Activated CD4-positive, CD25-positive, alpha-beta regulatory T cell treated with anti-CD3 and anti-CD28 coated beads, Interleukin-2, amount 50 U/mL, for 24 hours (primary cell): ENCODE data around the gene LDAH.
"Not testable (repeated sequence)": the region's sequence is repeated elsewhere in the genome, so short reads cannot be mapped to it uniquely, and the experiment has no call there.

Source experiments
- ATAC-seq, 2 donors: fragments of 150-1000 bp; cut with Tn5 transposase; one replicate each; pipeline ENCODE4 v1.10.0; 2021; ENCODE audit warnings: mild to moderate bottlenecking in 1 of 2, moderate library complexity in 1 of 2

LDAH gene

DNA sequence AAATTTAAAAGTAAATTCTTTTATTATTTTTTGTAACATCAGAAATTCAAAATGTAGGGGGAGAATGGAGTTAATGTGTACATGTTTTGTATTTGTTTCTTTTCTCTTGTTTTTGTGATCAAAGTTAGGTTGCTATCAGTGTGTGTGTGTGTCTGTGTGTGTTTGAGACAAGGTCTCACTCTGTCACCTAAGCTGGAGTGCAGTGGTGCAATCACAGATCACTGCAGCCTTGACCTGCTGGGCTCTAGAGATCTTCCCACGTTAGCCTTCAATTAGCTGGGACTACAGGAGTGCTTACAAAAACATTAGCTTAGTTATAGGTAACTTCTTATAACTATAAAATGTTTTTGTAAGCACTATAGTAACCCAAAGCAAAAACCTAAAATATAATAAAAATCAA lies 105.3 kb downstream of the LDAH start:
- no peak for ATAC-seq

DNA sequence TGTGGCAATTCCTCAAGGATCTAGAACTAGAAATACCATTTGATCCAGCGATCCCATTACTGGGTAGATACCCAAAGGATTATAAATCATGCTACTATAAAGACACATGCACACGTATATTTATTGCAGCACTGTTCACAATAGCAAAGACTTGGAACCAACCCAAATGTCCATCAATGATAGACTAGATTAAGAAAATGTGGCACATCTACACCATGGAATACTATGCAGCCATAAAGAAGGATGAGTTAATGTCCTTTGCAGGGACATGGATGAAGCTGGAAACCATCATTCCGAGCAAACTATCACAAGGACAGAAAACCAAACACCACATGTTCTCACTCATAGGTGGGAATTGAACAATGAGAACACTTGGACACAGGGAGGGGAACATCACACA lies 106.7 kb downstream of the LDAH start:
- ATAC-seq: not testable (repeated sequence)

DNA sequence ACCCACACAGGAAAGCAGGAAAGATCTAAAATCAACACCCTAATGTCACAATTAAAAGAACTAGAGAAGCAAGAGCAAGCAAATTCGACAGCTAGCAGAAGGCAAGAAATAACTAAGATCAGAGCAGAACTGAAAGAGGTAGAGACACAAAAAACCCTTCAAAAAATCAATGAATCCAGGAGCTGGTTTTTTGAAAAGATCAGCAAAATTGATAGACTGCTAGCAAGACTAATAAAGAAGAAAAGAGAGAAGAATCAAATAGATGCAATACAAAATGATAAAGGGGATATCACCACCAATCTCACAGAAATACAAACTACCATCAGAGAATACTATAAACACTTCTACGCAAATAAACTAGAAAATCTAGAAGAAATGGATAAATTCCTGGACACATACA lies 108.5 kb downstream of the LDAH start:
- ATAC-seq: not testable (repeated sequence)

DNA sequence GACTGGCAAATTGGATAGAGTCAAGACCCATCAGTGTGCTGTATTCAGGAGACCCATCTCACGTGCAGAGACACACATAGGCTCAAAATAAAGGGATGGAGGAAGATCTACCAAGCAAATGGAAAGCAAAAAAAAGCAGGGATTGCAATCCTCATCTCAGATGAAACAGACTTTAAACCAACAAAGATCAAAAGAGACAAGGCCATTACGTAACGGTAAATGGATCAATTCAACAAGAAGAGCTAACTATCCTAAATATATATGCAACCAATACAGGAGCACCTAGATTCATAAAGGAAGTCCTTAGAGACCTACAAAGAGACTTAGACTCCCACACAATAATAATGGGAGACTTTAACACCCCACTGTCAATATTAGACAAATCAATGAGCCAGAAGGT lies 109.3 kb downstream of the LDAH start:
- ATAC-seq: not testable (repeated sequence)

DNA sequence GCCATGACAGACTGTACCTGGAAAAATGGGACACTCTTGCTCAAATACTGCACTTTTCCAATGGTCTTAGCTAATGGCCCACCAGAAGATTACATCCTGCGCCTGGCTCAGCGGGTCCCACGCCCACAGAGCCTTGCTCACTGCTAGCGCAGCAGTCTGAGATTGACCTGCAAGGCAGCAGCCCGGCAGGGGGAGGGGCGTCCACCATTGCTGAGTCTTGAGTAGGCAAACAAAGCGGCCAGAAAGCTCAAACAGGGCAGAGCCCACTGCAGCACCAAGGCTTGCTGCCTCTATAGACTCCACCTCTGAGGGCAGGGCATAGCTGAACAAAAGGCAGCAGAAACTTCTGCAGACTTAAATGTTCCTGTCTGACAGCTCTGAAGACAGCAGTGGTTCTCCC lies 111.3 kb downstream of the LDAH start:
- ATAC-seq: not testable (repeated sequence)

DNA sequence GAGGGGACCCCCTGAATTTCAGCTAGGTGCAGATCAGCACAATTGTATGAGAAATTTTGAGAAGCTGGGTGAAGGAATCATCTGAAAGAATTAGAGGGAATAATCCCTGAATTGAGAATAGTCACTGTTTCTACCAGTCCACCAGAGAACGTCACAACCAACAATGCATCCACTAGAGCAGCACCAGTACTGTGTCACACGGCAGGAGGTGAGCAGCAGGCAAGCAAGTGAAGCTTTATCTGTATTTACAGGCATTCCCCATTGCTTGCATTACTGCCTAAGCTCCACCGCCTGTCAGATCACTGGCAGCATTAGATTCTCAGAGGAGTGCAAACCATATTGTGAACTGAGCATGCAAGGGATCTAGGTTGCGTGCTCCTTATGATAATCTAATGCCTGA lies 115.3 kb downstream of the LDAH start:
- no peak for ATAC-seq

DNA sequence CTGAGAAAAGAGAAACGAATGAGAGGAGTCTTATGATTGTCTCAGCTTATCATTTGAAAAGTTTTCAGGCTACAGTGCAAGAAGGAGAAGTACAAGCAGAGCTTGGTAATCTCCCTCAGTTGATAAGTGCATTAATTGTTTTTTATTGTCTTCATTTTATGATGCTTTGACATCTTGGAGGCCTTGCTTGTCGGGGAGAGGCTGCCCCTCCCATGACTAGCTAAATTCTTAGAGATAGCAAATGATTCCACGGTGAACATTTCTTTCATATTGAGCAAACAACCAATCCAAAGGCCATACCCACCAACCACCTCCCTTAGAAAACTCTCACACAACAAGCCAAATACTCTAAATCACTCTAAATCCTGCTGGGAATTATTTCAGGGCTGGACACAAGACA lies 116.1 kb downstream of the LDAH start:
- no peak for ATAC-seq

DNA sequence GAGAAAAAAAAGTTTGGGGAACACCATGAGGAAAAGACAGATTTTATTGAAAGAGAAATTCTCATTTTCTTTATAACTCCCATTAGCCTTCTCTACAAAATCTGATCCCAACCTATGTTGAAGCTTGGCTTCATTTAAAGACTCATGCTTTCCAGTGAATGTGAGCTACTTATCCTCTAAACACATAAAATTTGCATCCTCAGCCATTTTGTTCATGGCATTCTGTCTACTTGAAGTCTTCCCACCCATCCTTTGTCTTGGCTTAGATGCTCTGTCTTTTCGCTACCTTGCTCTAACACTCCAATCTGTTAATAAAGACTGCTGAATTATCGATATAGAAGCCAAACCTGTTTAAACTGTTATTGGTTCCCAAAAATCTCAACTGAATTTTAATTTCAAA lies 116.7 kb downstream of the LDAH start:
- no peak for ATAC-seq

DNA sequence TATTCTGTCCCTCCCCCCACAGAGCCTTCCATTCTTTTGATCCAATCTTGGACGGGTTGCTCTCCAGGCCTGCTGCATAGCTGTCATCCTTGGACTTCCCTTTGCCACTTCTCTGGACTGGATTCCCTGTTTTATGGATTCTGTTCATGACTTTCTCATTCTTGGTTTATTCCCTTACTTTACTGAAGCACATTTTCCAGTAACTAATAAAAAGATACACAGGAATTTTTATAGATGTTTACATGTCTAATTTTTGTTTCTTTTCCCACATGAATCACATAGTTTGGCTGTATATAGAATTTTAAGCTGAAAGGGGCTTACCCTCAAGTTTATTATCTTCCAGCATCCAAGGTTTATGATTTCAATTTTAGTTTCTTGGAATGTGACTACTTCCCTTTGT lies 118.0 kb downstream of the LDAH start:
- ATAC-seq: no peak

DNA sequence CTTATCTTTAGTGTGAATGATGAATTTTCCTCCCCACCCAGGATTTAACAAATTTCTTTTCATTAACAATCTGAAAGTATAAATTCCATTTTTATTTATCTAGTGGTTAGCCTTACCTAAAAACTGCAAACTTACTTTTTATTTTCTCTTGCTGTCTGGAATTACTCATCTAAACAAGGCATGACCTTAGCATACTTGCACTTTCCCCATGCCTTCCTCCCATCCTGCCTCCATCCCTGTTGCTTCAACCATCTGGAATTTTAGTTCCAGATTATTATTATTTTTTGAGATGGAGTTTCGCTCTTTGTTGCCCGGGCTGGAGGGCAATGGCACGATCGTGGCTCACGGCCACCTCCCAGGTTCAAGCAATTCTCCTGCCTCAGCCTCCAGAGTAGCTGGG lies 120.3 kb downstream of the LDAH start:
- ATAC-seq: no peak

DNA sequence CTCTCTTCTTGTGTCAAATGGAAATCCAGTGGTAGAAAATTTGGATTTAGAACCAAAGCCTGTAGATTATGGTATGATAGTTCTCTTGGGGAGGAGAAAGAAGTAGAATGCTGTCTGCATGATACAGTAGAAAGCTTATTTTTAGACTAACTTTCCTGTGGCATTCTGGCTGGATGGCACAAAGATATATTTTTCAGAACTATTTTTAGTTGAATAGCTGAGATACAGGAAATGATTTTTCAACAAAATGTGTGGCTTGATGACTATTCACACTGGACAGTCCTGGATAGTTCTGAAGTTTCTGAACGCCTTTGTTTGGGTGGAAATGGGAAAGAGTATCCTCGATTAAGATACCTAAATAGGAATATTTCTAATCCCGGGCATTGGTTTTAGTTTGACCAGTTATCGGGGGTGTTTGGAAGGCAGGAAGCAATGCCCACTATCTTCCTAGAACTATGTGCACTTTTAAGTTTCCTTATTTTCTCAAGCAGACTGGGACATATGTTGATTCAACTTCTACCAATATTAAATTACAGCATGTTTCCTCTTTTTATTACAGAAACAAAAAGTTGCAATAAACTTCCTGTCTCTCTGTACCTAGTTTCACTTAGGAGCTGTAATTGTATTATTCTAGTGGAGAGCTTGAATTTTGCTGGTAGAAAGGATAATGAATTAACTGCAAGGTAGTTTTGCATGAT lies 123.8 kb downstream of the LDAH start:
- no peak for ATAC-seq

DNA sequence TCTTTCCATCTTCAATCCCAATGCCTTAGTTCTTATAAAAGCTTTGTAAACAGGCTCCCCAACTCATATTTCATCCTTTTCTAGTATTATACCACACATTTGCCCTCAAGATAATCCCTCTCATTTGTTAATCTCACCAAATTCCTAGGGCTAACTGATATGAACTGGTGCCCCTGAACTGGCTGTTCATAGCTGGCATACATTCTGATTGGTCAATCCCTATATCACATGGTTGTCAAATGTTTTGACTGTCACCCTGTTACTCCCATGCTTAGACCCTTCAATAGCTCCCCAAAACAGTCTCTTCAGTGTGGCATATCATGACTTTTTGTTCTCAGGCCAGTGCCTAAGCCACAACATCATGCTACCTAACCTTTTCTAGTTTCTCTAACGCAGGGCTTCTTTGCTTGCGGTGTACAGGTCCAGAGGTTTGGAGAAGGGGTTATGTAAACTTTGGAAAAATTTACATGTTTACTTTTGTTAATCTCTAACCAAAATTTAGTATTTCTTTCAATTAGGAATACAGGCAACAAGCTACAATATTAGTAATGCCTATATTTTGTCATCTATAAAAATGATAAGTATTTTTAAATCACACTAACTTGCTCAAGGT lies 125.5 kb downstream of the LDAH start:
- ATAC-seq: no peak

DNA sequence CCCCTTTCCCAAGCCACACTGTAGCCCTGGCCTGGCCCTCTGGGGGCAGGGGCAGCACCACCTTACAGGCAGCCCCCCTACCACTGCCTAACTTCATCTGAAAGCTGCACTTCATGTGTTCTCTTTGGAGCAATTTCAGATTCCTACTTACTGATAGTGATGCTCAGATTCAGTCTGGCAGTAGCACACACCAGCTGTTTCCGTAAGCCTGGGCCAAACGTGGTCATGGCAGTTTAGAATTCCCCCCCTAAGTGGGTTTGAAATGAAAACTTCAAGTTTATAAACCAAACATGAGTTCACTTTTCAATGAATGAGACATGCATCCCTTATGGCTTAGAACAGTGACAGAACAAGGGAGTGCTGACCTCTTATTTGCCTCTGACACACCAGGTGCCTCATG lies 126.5 kb downstream of the LDAH start:
- ATAC-seq: no peak

DNA sequence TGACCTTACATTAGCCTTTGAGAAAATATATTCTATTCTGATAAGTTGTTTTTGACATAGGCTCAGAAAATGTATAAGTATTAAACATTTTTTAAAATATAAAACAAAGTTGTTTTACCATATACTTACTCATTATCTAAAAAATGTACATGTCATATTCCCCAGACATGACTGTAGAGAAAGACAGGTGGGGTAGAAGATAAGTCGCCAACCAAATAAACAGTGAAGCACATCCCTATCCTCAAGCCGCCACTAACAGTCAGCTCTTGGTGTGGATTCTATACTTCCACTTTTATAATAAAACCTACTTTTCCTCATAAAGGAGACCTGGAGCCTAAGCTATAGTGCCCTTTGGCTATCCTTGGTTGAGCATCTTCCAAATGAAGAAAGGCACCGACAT lies 129.6 kb downstream of the LDAH start:
- ATAC-seq: no peak

DNA sequence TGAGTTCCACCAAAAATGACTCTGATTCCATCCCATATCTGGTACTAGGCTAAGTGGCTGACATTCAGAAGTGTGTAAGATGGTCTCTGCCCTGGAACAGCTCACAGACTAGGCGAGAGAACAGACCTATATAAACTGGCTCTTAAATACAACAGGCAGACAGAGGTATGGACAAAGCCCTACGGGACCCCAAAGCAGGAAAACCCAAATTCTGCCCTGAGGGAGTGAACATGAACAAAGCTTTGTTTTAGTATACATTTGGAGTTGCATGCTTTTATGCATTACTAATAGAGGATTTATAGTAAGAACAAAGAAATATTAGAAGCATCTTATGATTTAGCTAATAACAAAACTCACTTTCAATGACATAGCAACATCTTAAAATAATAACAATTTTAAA lies 130.8 kb downstream of the LDAH start:
- ATAC-seq: no peak

DNA sequence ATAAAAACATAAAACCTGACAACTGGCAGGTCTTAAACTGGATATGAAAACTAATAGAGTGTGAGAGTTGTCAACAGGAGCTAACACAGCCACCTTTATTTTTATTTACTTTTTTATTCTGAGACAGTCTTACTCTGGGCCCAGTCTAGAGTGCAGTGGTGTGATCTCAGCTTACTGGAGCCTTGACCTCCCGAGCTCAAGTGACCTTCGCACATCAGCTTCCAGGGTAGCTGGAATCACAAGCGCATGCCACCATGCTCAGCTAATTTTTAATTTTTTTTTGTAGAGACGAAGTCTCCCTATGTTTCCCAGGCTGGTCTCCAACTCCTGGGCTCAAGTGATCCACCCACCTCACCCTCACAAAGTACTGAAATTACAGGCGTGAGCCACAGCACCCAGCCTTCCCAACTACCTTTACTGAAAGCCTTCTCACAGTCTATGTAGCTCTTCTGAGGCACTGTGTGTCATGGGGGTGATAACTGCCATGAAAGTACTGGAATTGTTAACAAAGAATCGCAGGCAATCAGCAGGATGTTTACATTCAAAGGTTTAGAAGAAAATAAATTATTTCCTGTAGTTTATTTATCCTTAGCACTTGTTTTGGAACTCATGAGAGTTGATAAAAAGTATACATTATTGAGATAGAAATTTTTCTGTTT lies 131.7 kb downstream of the LDAH start:
- no peak for ATAC-seq

DNA sequence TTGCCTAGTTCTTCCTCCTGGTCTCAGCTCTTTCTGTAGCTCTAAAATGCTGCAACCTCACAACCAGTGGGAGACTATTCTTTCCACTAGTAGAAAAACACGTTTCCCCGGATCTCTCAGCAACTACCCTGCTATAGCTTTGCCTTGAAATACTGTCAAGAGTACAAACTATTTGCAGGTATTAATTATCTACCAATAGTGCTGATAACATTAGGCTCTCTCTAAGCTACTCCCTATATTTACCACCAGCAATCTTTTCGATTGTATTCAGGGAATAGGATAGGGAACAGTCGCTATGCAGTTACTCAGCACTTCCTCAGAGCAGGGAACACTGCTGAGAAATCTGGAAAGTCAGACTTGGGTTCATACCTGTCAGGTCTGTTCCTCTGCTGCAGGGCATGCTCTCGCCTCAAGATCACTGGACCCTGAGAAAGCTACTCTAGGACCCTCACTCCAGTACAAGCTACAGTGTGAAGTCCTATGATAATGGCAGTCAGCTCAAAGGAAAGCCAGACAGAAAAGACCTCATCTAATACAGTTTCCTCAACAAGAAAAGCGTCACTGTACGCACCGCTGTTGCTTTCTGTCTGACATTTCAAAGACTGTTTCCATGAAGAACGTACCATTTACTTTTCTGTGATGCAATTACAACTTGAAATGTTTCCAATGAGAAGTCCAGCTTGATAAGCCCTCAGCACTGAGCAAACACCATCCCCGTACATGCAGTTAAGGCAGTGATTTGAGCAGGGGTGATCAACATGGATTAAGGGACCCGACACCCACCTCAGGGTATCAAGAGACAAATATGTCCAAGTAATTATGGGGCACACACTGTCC lies 133.3 kb downstream of the LDAH start:
- ATAC-seq: no peak

DNA sequence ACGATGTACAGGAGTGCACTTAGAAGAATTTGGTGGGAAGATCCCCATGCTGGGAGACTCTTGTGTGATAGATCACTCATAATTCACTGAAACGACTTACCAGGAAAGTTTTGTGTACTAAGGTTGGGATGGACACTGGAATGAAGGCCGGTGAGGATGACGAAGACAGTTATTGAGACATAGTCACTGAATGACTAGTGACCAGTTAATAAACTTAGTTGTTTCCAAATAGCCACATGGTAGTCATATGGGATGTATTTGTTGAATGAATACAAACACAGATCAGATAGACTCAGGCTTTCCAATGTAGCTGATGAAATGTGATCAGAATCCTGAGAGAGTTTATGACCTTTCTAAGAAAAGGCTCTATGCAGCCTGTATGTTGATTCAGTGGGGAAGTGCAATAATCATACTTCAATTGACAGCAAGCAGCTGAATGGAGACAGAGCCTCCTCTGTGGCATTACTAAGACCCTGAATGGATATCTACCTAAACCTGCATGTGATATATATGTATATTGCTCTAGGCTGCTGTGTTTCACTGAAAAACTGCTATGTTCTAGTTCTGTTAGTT lies 135.6 kb downstream of the LDAH start:
- no peak for ATAC-seq

DNA sequence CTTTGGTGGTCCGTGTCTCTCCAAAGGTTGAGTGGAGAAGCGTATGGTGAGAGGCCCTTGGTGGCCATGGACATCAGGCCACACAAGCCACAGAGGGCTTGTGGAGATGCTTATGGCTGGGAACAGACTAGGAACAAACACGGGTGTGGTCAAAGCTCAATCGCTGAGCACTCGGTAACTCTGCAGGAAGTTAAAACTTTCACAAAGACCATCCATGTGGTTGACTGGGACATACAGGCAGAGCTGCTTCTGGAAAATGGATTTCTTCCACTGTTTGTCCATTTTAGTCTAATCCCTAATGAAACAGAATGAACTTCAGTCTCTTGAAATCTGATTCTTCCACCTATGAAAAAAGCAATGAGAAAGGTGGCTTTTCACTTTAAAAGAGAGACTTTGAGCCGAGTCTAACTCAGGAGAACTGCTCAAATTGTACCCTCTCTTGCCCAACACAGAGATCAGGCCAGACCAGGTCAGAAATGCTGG lies 138.3 kb downstream of the LDAH start:
- ATAC-seq: no peak

DNA sequence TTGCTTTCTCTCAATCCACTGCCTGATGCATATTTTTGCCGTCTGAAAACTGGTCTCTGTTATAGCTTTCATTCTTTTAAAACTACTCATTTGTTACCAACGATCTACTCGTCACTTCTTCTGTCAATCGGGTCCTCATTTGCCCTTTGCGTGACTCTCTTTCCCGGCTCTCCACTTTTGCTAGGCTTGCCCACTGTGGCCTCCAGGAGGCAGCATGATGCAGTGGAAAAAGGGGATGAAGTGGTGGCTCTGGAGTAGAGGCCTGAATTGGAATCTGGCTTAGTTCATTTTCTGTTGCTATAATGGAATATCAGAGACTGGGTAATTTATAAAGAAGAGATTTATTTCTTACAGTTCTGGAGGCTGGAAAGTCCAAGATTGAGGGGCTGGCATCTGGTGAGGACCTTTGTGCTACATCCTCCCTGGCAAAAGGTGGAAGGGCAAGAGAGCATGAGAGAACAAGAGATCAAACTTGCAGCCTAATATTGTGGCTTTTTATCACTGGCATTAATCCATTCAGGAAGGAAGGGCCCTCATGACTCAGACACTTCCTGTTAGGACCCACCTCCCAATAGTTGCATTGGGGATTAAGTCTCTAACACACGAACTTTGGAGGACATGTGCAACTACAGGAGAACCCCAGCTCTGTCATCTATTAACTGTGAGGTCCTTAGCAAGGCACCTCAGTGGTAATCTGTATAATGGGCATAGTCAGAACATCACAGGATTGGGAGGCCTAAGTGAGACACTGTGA lies 140.6 kb downstream of the LDAH start:
- ATAC-seq: no peak

DNA sequence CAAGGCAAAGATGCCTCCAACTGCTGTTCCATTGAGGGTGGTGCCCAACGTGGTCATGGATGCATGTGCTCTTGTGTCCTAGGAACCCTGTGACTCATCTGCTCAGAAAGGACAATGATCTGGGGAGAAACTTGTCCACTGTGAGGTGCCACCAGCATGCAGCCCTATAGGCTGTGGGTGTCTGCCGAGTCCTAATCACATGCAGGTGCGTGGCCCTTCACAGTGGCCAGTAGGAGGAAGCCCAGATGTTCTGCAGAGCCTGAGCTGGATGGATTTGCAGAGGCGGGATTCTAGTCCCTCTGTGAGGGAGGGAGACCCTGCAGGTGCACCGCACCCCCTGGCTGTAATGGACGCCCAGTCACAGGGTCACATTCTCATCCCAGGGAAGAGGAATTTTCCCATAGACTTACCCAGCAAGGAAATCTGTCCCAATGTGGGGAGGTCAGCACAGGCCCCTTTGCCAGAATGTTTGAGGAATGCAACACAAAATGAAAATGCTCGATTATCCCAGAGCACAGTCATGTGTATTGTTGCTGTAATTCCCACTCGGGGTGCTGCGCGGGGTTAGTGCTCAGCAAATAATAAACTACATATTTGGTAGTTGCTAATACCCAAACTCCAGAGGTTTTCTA lies 142.0 kb downstream of the LDAH start:
- no peak for ATAC-seq

DNA sequence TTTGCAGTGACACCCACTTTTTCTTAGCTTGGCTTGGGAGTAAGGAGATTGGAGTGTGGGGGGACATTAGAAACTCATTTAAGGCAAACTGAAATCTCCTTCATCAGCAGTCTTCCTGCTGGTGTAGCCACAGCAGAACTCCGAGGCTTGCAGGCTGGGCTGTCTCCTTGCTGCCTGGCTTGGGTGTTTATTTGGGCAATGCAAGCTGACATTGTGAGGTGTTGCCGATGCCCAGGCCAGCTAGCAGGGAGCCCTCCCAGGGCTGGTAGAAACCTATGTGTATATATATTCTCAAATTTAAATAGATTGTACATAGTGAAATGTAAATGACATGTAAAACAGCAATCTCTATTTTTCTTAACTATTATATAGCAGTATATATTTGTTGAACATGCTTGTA lies 144.1 kb downstream of the LDAH start:
- ATAC-seq: no peak
